HK-2 (cell line): ENCODE results near the gene C1orf87.

Experiments used
- DNase-seq: peaks from one replicate; pipeline ENCODE4 v3.0.0-alpha.2; 2018; ENCODE audit not compliant: unreplicated experiment

C1orf87 gene

GRCh38 chr1:59948990-59949389, 124.6 kb downstream of the C1orf87 start:
- no peak for DNase-seq

GRCh38 chr1:59947047-59947938, 126.3 kb downstream of the C1orf87 start:
- DNase-seq, result peak; percentile 46

GRCh38 chr1:59945790-59946189, 127.8 kb downstream of the C1orf87 start:
- DNase-seq, result no peak
